Measurements from ENCODE around the gene GUCY2D.
"Not testable (repeated sequence)": the region's sequence is repeated elsewhere in the genome, so short reads cannot be mapped to it uniquely, and the experiment has no call there.

The GUCY2D gene

GRCh38 chr17:8044819-8045810 lies 42.7 kb downstream of the GUCY2D start:
- DNase-seq (ENCODE audit: low spot score) = no peak

GRCh38 chr17:8046306-8046928 lies 44.0 kb downstream of the GUCY2D start:
- DNase-seq (ENCODE audit: low spot score) = no peak

GRCh38 chr17:8046929-8047768 lies 44.7 kb downstream of the GUCY2D start:
- no peak for DNase-seq (ENCODE audit: low spot score)

- DNase-seq (ENCODE audit: low spot score) = no peak
Observed at GRCh38 chr17:8047769-8048110, 45.3 kb downstream of the GUCY2D start.

- no peak for DNase-seq (ENCODE audit: low spot score)
Observed at GRCh38 chr17:8048236-8048635, 45.8 kb downstream of the GUCY2D start.

GRCh38 chr17:8048736-8049135 lies 46.3 kb downstream of the GUCY2D start:
- DNase-seq (ENCODE audit: low spot score) = no peak

GRCh38 chr17:8051831-8052230 lies 49.4 kb downstream of the GUCY2D start:
- no peak for DNase-seq (ENCODE audit: low spot score)

GRCh38 chr17:8052256-8053252 lies 50.1 kb downstream of the GUCY2D start:
- DNase-seq (ENCODE audit: low spot score) = no peak

- DNase-seq (ENCODE audit: low spot score) = no peak
Observed at GRCh38 chr17:8053600-8053999, 51.2 kb downstream of the GUCY2D start.

GRCh38 chr17:8055851-8056231 lies 53.4 kb downstream of the GUCY2D start:
- no peak for DNase-seq (ENCODE audit: low spot score)

- DNase-seq (ENCODE audit: low spot score) = peak; percentile 74
Observed at GRCh38 chr17:8056232-8056975, 54.0 kb downstream of the GUCY2D start.

GRCh38 chr17:8056976-8057625 lies 54.7 kb downstream of the GUCY2D start:
- DNase-seq (ENCODE audit: low spot score) = no peak

GRCh38 chr17:8057691-8058114 lies 55.3 kb downstream of the GUCY2D start:
- DNase-seq (ENCODE audit: low spot score) = peak; percentile 85

GRCh38 chr17:8059131-8059530 lies 56.7 kb downstream of the GUCY2D start:
- DNase-seq (ENCODE audit: low spot score) = no peak

GRCh38 chr17:8060274-8060673 lies 57.9 kb downstream of the GUCY2D start:
- DNase-seq (ENCODE audit: low spot score) = peak; percentile 76

GRCh38 chr17:8061851-8062250 lies 59.4 kb downstream of the GUCY2D start:
- not testable (repeated sequence) for DNase-seq (ENCODE audit: low spot score)

GRCh38 chr17:8062435-8062806 lies 60.0 kb downstream of the GUCY2D start:
- no peak for DNase-seq (ENCODE audit: low spot score)

- DNase-seq (ENCODE audit: low spot score) = no peak
Observed at GRCh38 chr17:8062807-8063483, 60.5 kb downstream of the GUCY2D start.

GRCh38 chr17:8063761-8064534 lies 61.5 kb downstream of the GUCY2D start:
- DNase-seq (ENCODE audit: low spot score) = no peak
